ENCODE measurements around the gene MEIOB. TPM values are rescaled to one million over a fixed set of nuclear protein-coding genes. Genes with fewer than 3 reads are reported as not detected.

The MEIOB gene
- total RNA-seq, 1 experiment from 2014 or later, result 1.4 TPM

DNA sequence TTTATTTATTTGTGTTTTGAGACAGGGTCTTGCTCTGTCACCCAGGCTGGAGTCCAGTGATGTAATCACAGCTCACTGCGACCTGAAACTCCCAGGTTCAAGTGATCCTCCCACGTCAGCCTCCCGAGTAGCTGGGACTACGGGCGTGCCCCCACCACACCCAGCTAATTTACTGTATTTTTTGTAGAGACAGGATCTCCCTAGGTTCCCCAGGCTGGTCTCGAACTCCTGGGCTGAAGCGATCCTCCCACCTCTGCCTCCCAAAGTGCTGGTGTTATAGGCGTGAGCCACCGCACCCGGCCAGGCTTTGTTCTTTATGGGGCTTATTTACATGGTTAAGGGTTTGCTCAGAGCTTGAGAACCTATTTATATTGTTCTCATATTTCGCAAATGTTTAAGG, 5.8 kb upstream of the MEIOB start (continued):
- TF ChIP-seq TP53 (CRISPR knock-in tag; IDR thresholded peaks at IDR 0.05) (no peak), GABPB1 (CRISPR knock-in tag; IDR thresholded peaks at IDR 0.05) (no peak)
- TF ChIP-seq, protein P1, sequence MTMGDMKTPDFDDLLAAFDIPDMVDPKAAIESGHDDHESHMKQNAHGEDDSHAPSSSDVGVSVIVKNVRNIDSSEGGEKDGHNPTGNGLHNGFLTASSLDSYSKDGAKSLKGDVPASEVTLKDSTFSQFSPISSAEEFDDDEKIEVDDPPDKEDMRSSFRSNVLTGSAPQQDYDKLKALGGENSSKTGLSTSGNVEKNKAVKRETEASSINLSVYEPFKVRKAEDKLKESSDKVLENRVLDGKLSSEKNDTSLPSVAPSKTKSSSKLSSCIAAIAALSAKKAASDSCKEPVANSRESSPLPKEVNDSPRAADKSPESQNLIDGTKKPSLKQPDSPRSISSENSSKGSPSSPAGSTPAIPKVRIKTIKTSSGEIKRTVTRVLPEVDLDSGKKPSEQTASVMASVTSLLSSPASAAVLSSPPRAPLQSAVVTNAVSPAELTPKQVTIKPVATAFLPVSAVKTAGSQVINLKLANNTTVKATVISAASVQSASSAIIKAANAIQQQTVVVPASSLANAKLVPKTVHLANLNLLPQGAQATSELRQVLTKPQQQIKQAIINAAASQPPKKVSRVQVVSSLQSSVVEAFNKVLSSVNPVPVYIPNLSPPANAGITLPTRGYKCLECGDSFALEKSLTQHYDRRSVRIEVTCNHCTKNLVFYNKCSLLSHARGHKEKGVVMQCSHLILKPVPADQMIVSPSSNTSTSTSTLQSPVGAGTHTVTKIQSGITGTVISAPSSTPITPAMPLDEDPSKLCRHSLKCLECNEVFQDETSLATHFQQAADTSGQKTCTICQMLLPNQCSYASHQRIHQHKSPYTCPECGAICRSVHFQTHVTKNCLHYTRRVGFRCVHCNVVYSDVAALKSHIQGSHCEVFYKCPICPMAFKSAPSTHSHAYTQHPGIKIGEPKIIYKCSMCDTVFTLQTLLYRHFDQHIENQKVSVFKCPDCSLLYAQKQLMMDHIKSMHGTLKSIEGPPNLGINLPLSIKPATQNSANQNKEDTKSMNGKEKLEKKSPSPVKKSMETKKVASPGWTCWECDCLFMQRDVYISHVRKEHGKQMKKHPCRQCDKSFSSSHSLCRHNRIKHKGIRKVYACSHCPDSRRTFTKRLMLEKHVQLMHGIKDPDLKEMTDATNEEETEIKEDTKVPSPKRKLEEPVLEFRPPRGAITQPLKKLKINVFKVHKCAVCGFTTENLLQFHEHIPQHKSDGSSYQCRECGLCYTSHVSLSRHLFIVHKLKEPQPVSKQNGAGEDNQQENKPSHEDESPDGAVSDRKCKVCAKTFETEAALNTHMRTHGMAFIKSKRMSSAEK (CRISPR knock-in tag; IDR thresholded peaks at IDR 0.05; ENCODE audit: borderline replicate concordance), result no peak

DNA sequence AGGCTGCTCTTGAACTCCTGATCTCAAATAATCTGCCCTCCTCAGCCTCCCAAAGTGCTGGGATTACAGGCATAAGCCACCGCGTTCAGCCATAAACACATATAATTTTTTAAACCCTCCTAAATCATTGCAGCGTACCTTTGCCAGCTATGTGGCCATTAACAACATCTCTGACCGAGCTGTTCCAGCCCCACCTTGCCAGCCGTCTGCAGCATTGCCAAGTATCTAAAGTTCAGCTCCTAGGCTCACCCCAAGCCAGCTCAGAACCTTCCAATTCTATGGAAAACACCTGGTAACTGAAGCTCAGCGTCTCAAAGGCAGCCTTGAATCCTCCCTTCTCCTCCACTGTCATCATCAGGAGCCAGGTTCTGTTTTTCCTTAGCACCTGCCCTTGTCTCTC, 5.1 kb upstream of the MEIOB start:
- DNase-seq (ENCODE audit: low spot score) (no peak), ATAC-seq (no peak)
- no peak overlapping the region for H3K4me3 Mint-ChIP-seq
- TF ChIP-seq USF1 (CRISPR knock-in tag; IDR thresholded peaks at IDR 0.05) (no peak), RORB (CRISPR knock-in tag; IDR thresholded peaks at IDR 0.05) (no peak), ZNF121 (CRISPR knock-in tag; IDR thresholded peaks at IDR 0.05) (no peak), NFYB (CRISPR knock-in tag; conservative IDR thresholded peaks at IDR 0.05; ENCODE audit: low read depth) (no peak), NFATC4 (CRISPR knock-in tag; IDR thresholded peaks at IDR 0.05) (no peak), CDX4 (CRISPR knock-in tag; IDR thresholded peaks at IDR 0.05; ENCODE audit: borderline replicate concordance) (no peak), ELF4 (CRISPR knock-in tag; IDR thresholded peaks at IDR 0.05; ENCODE audit: low read depth) (no peak), CREB1 (CRISPR knock-in tag; IDR thresholded peaks at IDR 0.05) (no peak), GABPB1 (CRISPR knock-in tag; IDR thresholded peaks at IDR 0.05) (no peak), OVOL2 (CRISPR knock-in tag; IDR thresholded peaks at IDR 0.05; ENCODE audit: borderline replicate concordance) (no peak)
- TF ChIP-seq, protein P2, sequence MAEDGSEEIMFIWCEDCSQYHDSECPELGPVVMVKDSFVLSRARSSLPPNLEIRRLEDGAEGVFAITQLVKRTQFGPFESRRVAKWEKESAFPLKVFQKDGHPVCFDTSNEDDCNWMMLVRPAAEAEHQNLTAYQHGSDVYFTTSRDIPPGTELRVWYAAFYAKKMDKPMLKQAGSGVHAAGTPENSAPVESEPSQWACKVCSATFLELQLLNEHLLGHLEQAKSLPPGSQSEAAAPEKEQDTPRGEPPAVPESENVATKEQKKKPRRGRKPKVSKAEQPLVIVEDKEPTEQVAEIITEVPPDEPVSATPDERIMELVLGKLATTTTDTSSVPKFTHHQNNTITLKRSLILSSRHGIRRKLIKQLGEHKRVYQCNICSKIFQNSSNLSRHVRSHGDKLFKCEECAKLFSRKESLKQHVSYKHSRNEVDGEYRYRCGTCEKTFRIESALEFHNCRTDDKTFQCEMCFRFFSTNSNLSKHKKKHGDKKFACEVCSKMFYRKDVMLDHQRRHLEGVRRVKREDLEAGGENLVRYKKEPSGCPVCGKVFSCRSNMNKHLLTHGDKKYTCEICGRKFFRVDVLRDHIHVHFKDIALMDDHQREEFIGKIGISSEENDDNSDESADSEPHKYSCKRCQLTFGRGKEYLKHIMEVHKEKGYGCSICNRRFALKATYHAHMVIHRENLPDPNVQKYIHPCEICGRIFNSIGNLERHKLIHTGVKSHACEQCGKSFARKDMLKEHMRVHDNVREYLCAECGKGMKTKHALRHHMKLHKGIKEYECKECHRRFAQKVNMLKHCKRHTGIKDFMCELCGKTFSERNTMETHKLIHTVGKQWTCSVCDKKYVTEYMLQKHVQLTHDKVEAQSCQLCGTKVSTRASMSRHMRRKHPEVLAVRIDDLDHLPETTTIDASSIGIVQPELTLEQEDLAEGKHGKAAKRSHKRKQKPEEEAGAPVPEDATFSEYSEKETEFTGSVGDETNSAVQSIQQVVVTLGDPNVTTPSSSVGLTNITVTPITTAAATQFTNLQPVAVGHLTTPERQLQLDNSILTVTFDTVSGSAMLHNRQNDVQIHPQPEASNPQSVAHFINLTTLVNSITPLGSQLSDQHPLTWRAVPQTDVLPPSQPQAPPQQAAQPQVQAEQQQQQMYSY (CRISPR knock-in tag; IDR thresholded peaks at IDR 0.05), result no peak
- TF ChIP-seq, protein P3, sequence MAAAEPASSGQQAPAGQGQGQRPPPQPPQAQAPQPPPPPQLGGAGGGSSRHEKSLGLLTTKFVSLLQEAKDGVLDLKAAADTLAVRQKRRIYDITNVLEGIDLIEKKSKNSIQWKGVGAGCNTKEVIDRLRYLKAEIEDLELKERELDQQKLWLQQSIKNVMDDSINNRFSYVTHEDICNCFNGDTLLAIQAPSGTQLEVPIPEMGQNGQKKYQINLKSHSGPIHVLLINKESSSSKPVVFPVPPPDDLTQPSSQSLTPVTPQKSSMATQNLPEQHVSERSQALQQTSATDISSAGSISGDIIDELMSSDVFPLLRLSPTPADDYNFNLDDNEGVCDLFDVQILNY (CRISPR knock-in tag; IDR thresholded peaks at IDR 0.05), result no peak
- TF ChIP-seq, protein P4, sequence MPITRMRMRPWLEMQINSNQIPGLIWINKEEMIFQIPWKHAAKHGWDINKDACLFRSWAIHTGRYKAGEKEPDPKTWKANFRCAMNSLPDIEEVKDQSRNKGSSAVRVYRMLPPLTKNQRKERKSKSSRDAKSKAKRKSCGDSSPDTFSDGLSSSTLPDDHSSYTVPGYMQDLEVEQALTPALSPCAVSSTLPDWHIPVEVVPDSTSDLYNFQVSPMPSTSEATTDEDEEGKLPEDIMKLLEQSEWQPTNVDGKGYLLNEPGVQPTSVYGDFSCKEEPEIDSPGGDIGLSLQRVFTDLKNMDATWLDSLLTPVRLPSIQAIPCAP (CRISPR knock-in tag; IDR thresholded peaks at IDR 0.05), result no peak
- no peak overlapping the region for H3K27ac Mint-ChIP-seq
- H3K27me3 Mint-ChIP-seq (ENCODE audit: low read depth), result peaks cover 33% of the 10 kb centered on the region
- no peaks in the 10 kb centered on the region; the same call in 1 of the 2 replicates for H3K4me1 Mint-ChIP-seq
- no peaks in the 10 kb centered on the region for H3K36me3 Mint-ChIP-seq
- POLR2A ChIA-PET, result interaction anchor here (0.6 kb wide), 1 partner anchor 12 kb away, joined by 5 read pairs; no protein-coding TSS in a partner anchor
- H3K9me3 Mint-ChIP-seq, result no peaks in the 10 kb centered on the region
- CTCF ChIA-PET, result interaction anchor here (2.0 kb wide), 1 partner anchor 64 kb away, joined by 10 read pairs; no protein-coding TSS in a partner anchor
